Measurements from ENCODE around the gene MRFAP1L1. TPM values are rescaled to one million over a fixed set of nuclear protein-coding genes. Genes with fewer than 3 reads are reported as not detected.

The MRFAP1L1 gene
- total and polyA plus RNA-seq, 2 donors (not counting 3 experiments of a cell fraction or from before 2014, with no cell fraction given): 28.7 to 42.0 TPM

DNA sequence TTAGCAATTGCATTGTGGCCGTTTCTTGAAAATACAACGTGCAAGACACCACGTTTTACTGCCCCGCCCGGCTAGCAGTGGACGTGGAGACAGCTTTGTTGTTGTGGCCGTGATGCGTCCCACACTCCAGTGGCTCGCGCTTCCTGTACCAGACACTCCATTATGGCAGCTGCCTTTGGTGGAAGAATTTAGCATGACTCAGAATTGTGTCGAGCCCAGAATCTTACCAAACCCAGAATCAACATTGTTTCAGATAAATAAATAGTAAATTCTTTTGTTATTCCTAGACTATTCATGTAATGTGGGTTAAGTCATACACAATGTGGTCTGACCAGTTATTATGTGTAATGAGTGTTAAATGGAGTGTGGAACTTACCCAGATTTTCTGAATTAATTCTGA, 41.3 kb downstream of the MRFAP1L1 start:
- H3K4me3 ChIP-seq (replicated peaks in 1 of 3; ENCODE audit: insufficient read depth in 1 of 3, low read depth in 1 of 3, low read length in 3 of 3): no peak overlapping the region
- TF ChIP-seq MYC (IDR thresholded peaks at IDR 0.05; ENCODE audit: low read depth, low read length): no peak
- TF ChIP-seq JUN (IDR thresholded peaks at IDR 0.05; ENCODE audit: borderline replicate concordance, insufficient read depth, insufficient read length, low read depth): no peak
- TF ChIP-seq, protein P1, sequence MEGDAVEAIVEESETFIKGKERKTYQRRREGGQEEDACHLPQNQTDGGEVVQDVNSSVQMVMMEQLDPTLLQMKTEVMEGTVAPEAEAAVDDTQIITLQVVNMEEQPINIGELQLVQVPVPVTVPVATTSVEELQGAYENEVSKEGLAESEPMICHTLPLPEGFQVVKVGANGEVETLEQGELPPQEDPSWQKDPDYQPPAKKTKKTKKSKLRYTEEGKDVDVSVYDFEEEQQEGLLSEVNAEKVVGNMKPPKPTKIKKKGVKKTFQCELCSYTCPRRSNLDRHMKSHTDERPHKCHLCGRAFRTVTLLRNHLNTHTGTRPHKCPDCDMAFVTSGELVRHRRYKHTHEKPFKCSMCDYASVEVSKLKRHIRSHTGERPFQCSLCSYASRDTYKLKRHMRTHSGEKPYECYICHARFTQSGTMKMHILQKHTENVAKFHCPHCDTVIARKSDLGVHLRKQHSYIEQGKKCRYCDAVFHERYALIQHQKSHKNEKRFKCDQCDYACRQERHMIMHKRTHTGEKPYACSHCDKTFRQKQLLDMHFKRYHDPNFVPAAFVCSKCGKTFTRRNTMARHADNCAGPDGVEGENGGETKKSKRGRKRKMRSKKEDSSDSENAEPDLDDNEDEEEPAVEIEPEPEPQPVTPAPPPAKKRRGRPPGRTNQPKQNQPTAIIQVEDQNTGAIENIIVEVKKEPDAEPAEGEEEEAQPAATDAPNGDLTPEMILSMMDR (IDR thresholded peaks at IDR 0.05; ENCODE audit: extremely low read depth in 1 of 2, insufficient read depth in 1 of 2, low read depth in 1 of 2, low read length in 2 of 2): no peak
- TF ChIP-seq GATA2 (IDR thresholded peaks at IDR 0.05; ENCODE audit: insufficient read depth, insufficient read length, low read depth, low read length): no peak
- TF ChIP-seq EZH2 (IDR thresholded peaks at IDR 0.05; ENCODE audit: borderline replicate concordance, low read depth, low read length, severe bottlenecking): no peak
- no peak for TF ChIP-seq FOS (IDR thresholded peaks at IDR 0.05; ENCODE audit: borderline replicate concordance, insufficient read depth, low read length)
- TF ChIP-seq POLR2A (IDR thresholded peaks at IDR 0.05; ENCODE audit: low read depth, low read length): no peak
- no peak for TF ChIP-seq POLR2AphosphoS5 (IDR thresholded peaks at IDR 0.05; ENCODE audit: insufficient read depth, low read depth, low read length)
- TF ChIP-seq, protein P2, sequence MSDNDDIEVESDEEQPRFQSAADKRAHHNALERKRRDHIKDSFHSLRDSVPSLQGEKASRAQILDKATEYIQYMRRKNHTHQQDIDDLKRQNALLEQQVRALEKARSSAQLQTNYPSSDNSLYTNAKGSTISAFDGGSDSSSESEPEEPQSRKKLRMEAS (IDR thresholded peaks at IDR 0.05; ENCODE audit: insufficient read depth, insufficient read length): no peak
- no peak overlapping the region for H3K4me2 ChIP-seq (ENCODE audit: insufficient read depth, low read length)
- FAIRE-seq: no peak
- DNase-seq (ENCODE audit: low read depth, low spot score): no peak
- dilution Hi-C loops (cut with MboI; ENCODE audit: extremely low pct_ligation_motif_present, low sequenced_read_pairs) (no loop called here), intact Hi-C loops (cut with micrococcal nuclease) (no loop called here)
- no peak overlapping the region for H3K9ac ChIP-seq (replicated peaks; ENCODE audit: extremely low read depth, insufficient read depth, low read length)
- no peaks in the 10 kb centered on the region for H3K9me3 ChIP-seq (replicated peaks; ENCODE audit: control insufficient read depth, insufficient read depth, low read length)
- no TSS peak for BruUV-seq (replicated peaks)
- H3K79me2 ChIP-seq (ENCODE audit: control insufficient read depth, insufficient read depth, low read length): no peaks in the 10 kb centered on the region
- H4K20me1 ChIP-seq (replicated peaks; ENCODE audit: control insufficient read depth, extremely low read depth, insufficient read depth, low read length): no peaks in the 10 kb centered on the region
- peaks cover 12% of the 10 kb centered on the region in 2 experiments for H3K27me3 ChIP-seq (ENCODE audit: control insufficient read depth in 2 of 2, insufficient read depth in 2 of 2, low read length in 2 of 2)
- H2AFZ ChIP-seq (ENCODE audit: low read depth, low read length): no peak overlapping the region
- no peaks in the 10 kb centered on the region for H3K36me3 ChIP-seq (ENCODE audit: control insufficient read depth in 2 of 2, extremely low read depth in 1 of 2, insufficient read depth in 2 of 2, low read length in 2 of 2)
- H3K27ac ChIP-seq (ENCODE audit: insufficient read depth, low read depth, low read length): no peak overlapping the region
- H3K4me1 ChIP-seq (ENCODE audit: control insufficient read depth, extremely low read depth, insufficient read depth, low read length): no peaks in the 10 kb centered on the region
- ChIA-PET CTCF (interaction anchor here (1.3 kb wide), 1 partner anchor 9 kb away, joined by 4 read pairs; no protein-coding TSS in a partner anchor), POLR2A (no interaction called here)
- no peaks in the 10 kb centered on the region for H3K9me1 ChIP-seq (replicated peaks; ENCODE audit: control insufficient read depth, extremely low read depth, insufficient read depth, low read length)

All from endothelial cell of umbilical vein (primary cell).